ENCODE measurements around the gene TBC1D22B.
"Not testable (repeated sequence)": the region's sequence is repeated elsewhere in the genome, so short reads cannot be mapped to it uniquely, and the experiment has no call there.

TBC1D22B gene

DNA sequence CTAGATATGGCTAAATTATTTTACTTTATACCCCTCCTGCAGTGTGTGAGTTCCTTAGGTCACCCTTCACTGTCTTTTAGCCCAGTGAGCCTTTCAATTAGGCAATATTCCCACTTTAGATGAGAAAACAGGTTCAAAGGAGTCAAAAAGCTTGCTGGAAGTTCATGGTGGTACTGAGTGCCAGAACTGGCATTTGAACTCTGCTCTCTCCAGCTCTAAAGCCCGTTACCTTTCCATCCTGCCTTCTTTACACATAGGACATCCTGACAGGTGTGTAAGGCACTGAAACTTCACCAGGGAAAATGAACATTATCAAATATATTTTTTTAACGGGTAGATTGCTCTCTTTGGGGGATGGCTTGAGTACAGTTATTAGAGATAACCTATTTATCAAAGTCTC, 11.5 kb downstream of the TBC1D22B start:
- no peak for DNase-seq

- DNase-seq: no peak
These were observed 15.4 kb downstream of the TBC1D22B start for GRCh38 chr6:37272834-37273566.

DNA sequence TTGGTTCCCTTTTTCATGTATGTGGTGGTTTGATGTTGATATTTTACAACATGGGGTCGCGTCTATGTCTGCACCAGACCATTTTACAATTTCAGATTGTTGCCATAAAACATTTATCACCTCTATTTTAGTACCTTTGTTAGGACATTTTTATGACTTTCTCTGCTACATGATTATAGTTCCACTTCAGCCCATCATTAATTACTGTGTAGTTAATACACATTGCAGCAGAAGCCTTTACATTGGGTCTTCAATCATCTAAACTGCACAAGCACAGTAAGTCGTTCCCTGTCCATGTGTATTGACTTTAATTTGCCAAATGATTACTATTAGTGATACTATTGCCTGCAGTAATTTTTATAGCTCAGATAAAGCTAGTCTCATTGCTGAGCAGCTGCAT, 16.1 kb downstream of the TBC1D22B start:
- no peak for DNase-seq

DNA sequence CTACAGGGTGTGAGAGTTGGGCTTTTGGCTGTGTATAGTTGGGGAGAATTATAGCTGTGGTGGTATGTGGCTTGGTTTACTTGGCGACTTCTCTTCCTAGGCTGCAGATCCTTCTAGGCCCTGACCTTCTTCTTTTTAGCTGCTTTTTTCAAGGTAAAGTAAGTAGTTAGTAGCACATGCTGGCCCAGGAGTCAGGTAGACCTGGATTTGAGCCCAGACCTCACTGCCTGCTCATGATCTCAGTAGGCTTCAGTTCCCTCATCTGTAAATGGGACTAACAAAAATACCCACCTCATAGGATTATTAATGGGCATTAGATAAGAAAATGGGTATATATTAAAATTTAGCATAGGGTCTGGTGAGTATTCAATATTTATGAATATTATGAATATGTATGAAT, 17.8 kb downstream of the TBC1D22B start:
- no peak for DNase-seq

DNA sequence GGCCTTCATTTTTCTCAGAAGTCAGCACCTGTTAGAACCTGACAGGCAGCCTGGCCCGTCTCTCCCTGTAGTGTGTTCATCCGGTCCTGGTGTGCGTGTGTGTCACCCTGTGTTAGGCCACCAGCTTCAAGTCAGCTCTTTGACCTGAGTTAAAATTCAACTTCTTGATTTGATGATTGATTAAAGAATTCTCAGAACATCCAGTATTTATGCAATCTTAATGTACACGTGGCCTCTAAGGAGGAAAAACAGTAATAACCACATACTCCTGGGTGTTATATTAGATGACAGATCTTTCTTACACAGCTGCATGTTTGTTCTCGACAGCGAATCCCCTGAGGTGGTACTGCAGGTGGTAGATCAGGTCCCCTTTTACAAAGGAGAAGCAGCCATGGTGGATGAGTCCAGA, 19.4 kb downstream of the TBC1D22B start:
- DNase-seq: no peak

DNA sequence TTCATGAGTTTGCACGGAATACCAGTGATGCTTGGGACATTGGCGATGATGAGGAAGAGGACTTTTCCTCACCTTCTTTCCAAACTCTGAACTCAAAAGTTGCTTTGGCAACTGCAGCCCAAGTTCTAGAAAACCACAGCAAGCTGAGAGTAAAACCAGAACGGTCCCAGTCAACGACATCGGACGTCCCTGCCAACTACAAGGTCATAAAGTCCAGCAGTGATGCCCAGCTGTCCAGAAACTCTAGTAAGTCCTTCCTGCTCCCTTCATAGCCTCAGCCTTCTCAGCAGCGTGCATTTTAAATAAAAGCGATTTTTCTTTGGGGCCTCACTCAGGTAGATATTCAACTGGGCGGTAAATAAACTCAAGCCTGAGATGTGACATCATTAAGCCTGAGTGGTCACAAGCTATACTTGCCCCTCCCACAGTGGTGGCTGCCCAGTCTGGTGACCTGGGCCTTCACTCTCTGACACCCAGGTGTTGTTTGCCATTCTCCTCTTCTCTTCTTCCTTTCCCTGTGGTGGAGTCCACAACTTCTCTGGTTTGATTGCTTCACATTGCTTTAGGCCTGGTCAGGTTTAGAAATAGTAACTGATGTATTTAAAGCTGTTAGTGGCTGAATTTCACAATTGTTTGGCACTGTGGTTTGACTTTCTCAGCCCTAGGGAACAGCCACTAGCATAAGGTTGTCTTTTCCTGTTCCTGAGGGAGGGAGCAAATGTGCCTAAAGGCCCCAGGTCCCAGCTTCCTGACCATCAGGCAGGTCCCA, 22.0 kb downstream of the TBC1D22B start:
- DNase-seq: no peak

DNA sequence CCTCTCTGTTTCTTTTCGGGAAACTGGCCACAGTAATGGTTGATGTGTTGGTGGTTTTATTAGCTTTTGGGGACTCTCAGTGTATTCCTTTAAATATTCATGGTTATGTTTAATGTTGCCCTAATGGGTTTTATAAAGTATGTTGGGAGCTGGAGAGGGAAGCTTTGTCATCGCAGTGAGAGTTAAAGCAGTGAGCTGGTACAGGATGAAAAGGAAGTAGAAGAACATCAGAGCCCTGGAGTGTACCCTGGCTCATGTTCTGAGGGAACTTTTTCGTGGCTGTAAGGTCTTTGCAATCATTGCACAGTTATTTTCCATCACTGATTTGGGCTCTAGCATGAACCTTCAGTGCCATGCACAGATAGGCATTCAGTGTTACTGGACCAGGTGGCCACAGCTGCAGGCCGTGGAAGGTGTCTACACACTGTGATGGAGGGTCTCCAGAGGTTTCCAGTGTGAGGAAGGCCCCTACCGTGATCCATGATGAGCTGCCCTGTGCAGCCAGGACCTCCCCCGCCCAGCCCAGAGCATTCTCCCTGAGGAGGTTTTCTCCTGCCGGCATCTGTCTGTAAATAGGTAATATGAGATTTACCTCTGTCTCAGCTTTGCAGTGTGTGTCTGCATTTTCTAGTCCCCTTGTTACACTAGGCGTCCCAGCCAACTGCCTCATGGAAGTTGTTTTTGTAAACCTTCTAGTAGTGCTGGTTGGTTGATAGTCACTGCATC, 22.8 kb downstream of the TBC1D22B start:
- DNase-seq: no peak

GRCh38 chr6:37282371-37282770, 24.8 kb downstream of the TBC1D22B start:
- no peak for DNase-seq

GRCh38 chr6:37283268-37283667, 25.7 kb downstream of the TBC1D22B start:
- peak in 1 of 2 experiments; percentile 13 for DNase-seq

- DNase-seq: no peak
These were observed 26.1 kb downstream of the TBC1D22B start for GRCh38 chr6:37283671-37284151.

- no peak for DNase-seq
These were observed 27.2 kb downstream of the TBC1D22B start for GRCh38 chr6:37284781-37285180.

DNA sequence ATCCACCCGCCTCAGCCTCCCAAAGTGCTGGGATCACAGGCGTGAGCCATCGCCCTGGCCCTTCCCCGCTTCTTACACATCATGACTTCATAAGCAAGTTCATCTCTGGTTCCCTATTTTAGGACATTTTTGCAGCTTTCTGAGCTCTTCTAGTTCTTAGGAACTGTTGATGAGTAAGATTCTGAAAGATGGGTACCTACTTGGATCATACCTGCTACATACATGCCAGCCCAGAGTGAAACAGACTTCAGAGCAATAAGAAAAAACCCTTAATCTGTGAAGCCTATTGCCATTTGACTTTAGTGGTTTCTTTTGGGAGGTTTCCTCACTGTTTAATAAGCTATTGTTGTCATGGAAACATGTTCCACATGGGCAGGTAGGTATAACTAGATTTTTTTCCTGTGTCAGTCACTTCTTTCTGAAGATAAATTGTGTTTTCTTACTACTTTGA, 28.3 kb downstream of the TBC1D22B start:
- DNase-seq: no peak

- DNase-seq: no peak
These were observed 30.1 kb downstream of the TBC1D22B start for GRCh38 chr6:37287519-37288157.

DNA sequence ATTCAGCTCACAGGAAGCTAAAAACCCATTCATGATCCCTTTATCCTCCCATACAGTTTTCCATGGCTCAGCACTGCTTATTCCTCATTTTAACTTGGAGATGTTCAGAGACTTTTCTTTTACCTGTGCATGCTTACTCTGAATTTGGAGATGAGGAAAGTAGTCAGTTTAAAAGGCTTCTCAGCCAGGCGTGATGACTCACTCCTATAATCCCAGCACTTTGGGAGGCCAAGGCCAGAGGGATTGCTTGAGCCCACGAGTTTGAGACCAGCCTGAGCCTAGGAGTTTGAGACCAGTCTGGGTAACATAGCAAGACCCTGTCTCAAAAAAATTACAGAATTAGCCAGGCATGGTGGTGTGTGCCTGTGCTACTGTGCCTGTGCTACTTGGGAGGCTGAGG, 30.7 kb downstream of the TBC1D22B start:
- DNase-seq: no peak

- no peak for DNase-seq
These were observed 32.4 kb downstream of the TBC1D22B start for GRCh38 chr6:37289931-37290330.

DNA sequence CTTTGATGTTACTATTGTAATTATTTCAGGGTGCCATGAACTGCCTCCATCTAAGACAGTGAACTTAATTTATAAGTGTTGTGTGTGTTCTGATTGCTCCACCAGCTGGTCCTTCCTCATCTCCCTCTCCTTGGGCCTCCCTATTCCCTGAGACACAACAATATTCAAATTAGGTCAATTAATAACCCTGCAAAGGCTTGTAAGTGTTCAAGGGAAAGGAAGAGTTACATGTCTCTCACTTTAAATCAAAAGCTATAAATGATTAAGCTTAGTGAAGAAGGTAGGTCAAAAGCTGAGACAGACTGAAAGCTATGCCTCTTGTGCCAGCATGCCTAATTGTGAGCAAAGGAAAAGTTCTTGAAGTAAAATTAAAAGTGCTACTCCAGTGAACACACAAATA, 35.9 kb downstream of the TBC1D22B start:
- no peak for DNase-seq

DNA sequence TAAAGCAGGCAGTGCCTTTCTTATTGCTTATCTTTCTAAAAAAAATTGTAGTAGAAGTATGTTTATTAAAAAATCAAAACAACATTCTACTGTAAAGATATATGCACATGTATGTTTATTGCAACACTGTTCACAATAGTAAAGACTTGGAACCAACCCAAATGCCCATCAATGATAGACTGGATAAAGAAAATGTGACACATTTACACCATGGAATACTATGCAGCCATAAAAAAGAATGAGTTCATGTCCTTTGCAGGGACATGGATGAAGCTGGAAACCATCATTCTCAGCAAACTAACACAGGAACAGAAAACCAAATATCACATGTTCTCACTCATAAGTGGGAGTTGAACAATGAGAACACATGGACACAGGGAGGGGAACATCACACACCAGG, 40.1 kb downstream of the TBC1D22B start:
- DNase-seq: not testable (repeated sequence)

GRCh38 chr6:37298958-37299357, 41.4 kb downstream of the TBC1D22B start:
- DNase-seq: no peak

GRCh38 chr6:37299990-37300389, 42.4 kb downstream of the TBC1D22B start:
- DNase-seq: no peak

- no peak for DNase-seq
These were observed 44.6 kb downstream of the TBC1D22B start for GRCh38 chr6:37302086-37302686.

DNA sequence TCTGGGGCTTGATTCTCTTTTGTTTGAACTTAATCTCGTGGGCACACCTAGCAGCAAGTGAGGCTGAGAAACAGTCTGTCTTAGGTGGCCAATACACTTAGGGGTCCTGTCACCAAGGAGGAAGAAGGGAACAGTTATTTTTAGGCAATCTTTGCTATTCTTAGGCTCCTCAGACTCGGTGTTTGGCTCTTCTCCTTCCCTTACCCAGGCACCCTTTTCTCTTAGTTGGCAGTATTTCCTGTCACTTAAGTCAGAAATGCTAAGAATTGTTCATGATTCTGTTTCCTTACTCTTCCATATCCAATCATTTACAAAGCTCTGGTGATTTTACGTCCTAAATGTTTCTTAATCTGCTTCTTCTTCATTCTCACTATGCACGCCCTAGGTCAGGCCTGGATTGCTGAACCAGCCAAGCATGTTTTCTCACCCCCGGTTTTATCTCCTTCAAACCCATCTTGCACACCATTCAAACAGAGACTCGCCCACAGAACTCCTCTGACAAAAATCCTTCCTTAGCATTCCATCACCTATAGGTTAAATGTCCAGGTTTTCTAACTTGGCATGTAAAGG, 45.6 kb downstream of the TBC1D22B start:
- DNase-seq: no peak

- peak; percentile 19 to 21 for DNase-seq
These were observed 46.4 kb downstream of the TBC1D22B start for GRCh38 chr6:37303891-37304503.

All from NCI-H2081 (cell line).